Tibial artery (tissue), 4 donors: ENCODE data around the gene TACC3.

Experiments used
- DNase-seq, 2 donors: peaks; one replicate each; pipeline ENCODE4 v3.0.0-alpha.2; 2019
- H3K27ac ChIP-seq, 2 donors: fragments of 200-600 bp; sonication (generic) in 1 of 2; 1 replicate in 1 of 2; 2 replicates in 1 of 2; pipeline ENCODE4 v1.5.1; 2018 to 2019; ENCODE audit warnings: mild to moderate bottlenecking in 1 of 2
- H3K27me3 ChIP-seq, 2 donors: fragments of 200-600 bp; sonication (generic) in 1 of 2; one replicate each; pipeline versions ENCODE4 v1.5.1 to v1.6.0; 2016 to 2019
- H3K36me3 ChIP-seq, 3 donors: fragments of 200-600 bp; sonication (generic) in 2 of 3; one replicate each; pipeline ENCODE4 v1.5.1; 2016 to 2019; ENCODE audit warnings: mild to moderate bottlenecking in 2 of 3
- H3K4me1 ChIP-seq, 4 donors: fragments of 200-600 bp; sonication (generic) in 2 of 4; 1 replicate in 3 of 4; 2 replicates in 1 of 4; pipeline ENCODE4 v1.5.1; 2016 to 2019
- H3K4me3 ChIP-seq, 2 donors: fragments of 200-600 bp; sonication (generic) in 1 of 2; 1 replicate in 1 of 2; 2 replicates in 1 of 2; pipeline ENCODE4 v1.5.1; 2018 to 2019; ENCODE audit warnings: mild to moderate bottlenecking in 2 of 2
- H3K9me3 ChIP-seq, 3 donors: fragments of 200-600 bp; sonication (generic) in 1 of 3; one replicate each; pipeline ENCODE4 v1.5.1; 2016 to 2019
- CTCF ChIP-seq, 2 experiments: fragments of 200-600 bp in 1 of 2; fragments of 450-650 bp in 1 of 2; IDR thresholded peaks; one replicate each; pipeline ENCODE4 v1.5.1; 2017 to 2019; ENCODE audit warnings: antibody characterized with exemption in 2 of 2, mild to moderate bottlenecking in 1 of 2, moderate library complexity in 1 of 2
- intact Hi-C: fragments of 100-400 bp; cut with DNase I; formaldehyde crosslinking; loops from one replicate; pipeline ENCODE4 v1.15.0; 2023; ENCODE audit warnings: low total_unique reads

The TACC3 gene

GRCh38 chr4:1708581-1708980 is 12.7 kb upstream of the TACC3 start:
- Histone ChIP-seq H3K9me3 (no peaks in the 10 kb centered on the region), H3K27me3 (no peaks in the 10 kb centered on the region), H3K36me3 (peaks cover 11 to 26% (median 19%) of the 10 kb centered on the region in 3 donors), H3K4me3 (no peak overlapping the region), H3K4me1 (peaks cover 0 to 31% (median 22%) of the 10 kb centered on the region in 4 donors), H3K27ac (no peak overlapping the region)
- no peak for DNase-seq
- TF ChIP-seq CTCF (IDR thresholded peaks at IDR 0.05), result no peak
- intact Hi-C loops, result no loop called here

- Histone ChIP-seq H3K4me1 (peaks cover 0 to 47% (median 28%) of the 10 kb centered on the region in 4 donors), H3K27ac (peak overlapping the region; percentile 93 to 98), H3K4me3 (peak overlapping the region; percentile 72 to 99), H3K36me3 (peaks cover 5 to 10% (median 6%) of the 10 kb centered on the region in 3 donors), H3K27me3 (no peaks in the 10 kb centered on the region), H3K9me3 (no peaks in the 10 kb centered on the region)
- peak in 1 of 2 donors; percentile 66 for DNase-seq
- intact Hi-C loops, result no loop called here
- TF ChIP-seq CTCF (IDR thresholded peaks at IDR 0.05), result no peak
Observed at GRCh38 chr4:1711055-1711570, 10.2 kb upstream of the TACC3 start.

- Histone ChIP-seq H3K36me3 (peaks cover 0 to 8% (median under 1%) of the 10 kb centered on the region in 3 donors), H3K9me3 (no peaks in the 10 kb centered on the region), H3K4me1 (peaks cover 0 to 47% (median 28%) of the 10 kb centered on the region in 4 donors), H3K4me3 (peak overlapping the region; percentile 72 to 99), H3K27ac (peak overlapping the region; percentile 93 to 98), H3K27me3 (no peaks in the 10 kb centered on the region)
- peak; percentile 55 to 85 for DNase-seq
- TF ChIP-seq CTCF (IDR thresholded peaks at IDR 0.05), result no peak
- intact Hi-C loops, result no loop called here
Observed at GRCh38 chr4:1711571-1712215, 9.6 kb upstream of the TACC3 start.

- Histone ChIP-seq H3K4me3 (peak within 1 kb of the TSS; percentile 72 to 99), H3K36me3 (peaks cover 0 to 14% (median 1%) of the 10 kb centered on the region in 3 donors), H3K27me3 (no peaks in the 10 kb centered on the region), H3K27ac (peak within 1 kb of the TSS; percentile 93 to 98), H3K9me3 (no peaks in the 10 kb centered on the region), H3K4me1 (peaks cover 0 to 47% (median 31%) of the 10 kb centered on the region in 4 donors)
- DNase-seq, result peak; percentile 96 to 98
- intact Hi-C loops, result no loop called here
- TF ChIP-seq CTCF (IDR thresholded peaks at IDR 0.05), result peak in 1 of 2 experiments; percentile 20
Observed at GRCh38 chr4:1712216-1713002, 8.9 kb upstream of the TACC3 start, which contains the start of gene SLBP. Gene SLBP, minus strand, starts transcription at chr4:1712319. Its CDS starts 131 bp downstream, at chr4:1712188.

GRCh38 chr4:1713003-1713851 is 8.1 kb upstream of the TACC3 start:
- Histone ChIP-seq H3K4me1 (peaks cover 0 to 52% (median 35%) of the 10 kb centered on the region in 4 donors), H3K4me3 (peak overlapping the region; percentile 72 to 99), H3K27ac (peak overlapping the region; percentile 93 to 98), H3K27me3 (no peaks in the 10 kb centered on the region), H3K36me3 (peaks cover 0 to 22% (median 9%) of the 10 kb centered on the region in 3 donors), H3K9me3 (no peaks in the 10 kb centered on the region)
- intact Hi-C loops, result no loop called here
- TF ChIP-seq CTCF (IDR thresholded peaks at IDR 0.05), result no peak
- DNase-seq, result no peak
